Activated T-cell treated with anti-CD3 and anti-CD28 coated beads, Interleukin-2, amount 50 U/mL, for 4 hours (primary cell): ENCODE data around the gene CAMKMT. TPM values are rescaled to one million over a fixed set of nuclear protein-coding genes. Genes with fewer than 3 reads are reported as not detected.

ENCODE experiments used
- ATAC-seq, 2 donors: fragments of 200-7000 bp; cut with Tn5 transposase; one replicate each; pipeline ENCODE4 v1.10.0; 2021
- DNase-seq: peaks from one replicate; pipeline ENCODE4 v3.0.0-alpha.2; 2020
- H3K27me3 Mint-ChIP-seq: one replicate; pipeline ENCODE4 v1.8.0; 2021; ENCODE audit warnings: low read depth, mixed read lengths
- H3K36me3 Mint-ChIP-seq: one replicate; pipeline ENCODE4 v1.8.0; 2022; ENCODE audit warnings: mixed read lengths; ENCODE audit not compliant: insufficient read depth
- H3K4me1 Mint-ChIP-seq: one replicate; pipeline ENCODE4 v1.8.0; 2021; ENCODE audit warnings: low read depth, mixed read lengths
- H3K4me3 Mint-ChIP-seq: one replicate; pipeline ENCODE4 v1.8.0; 2021; ENCODE audit warnings: mild to moderate bottlenecking, moderate library complexity, mixed read lengths
- H3K9me3 Mint-ChIP-seq: one replicate; pipeline ENCODE4 v1.8.0; 2021; ENCODE audit warnings: mixed read lengths
- total RNA-seq, 3 donors: library from RNA; stranded (reverse); gene quantifications; one replicate each; pipeline ENCODE4 v1.2.1, GENCODE V29; 2021

CAMKMT gene
- total RNA-seq = 10 to 100 TPM in 1 of 3 donors, 1 to 10 TPM in 2; 9.5 to 12.3 (median 10.0) TPM

- H3K4me1 Mint-ChIP-seq = peaks cover 46% of the 10 kb centered on the region
- H3K36me3 Mint-ChIP-seq = peaks cover 13% of the 10 kb centered on the region
- H3K4me3 Mint-ChIP-seq = peak within 1 kb of the TSS; percentile 99
- peak; percentile 87 for ATAC-seq
- no peaks in the 10 kb centered on the region for H3K27me3 Mint-ChIP-seq
- peak; percentile 97 for DNase-seq
- H3K9me3 Mint-ChIP-seq = no peaks in the 10 kb centered on the region
These were observed at the start of gene CAMKMT, which contains the start of gene PREPL for GRCh38 chr2:44361330-44362206. CAMKMT (plus strand) TSS chr2:44361947. PREPL (minus strand) TSS chr2:44361494; CDS start chr2:44346342, 15,152 bp downstream.

- Mint-ChIP-seq H3K9me3 (peaks cover 26% of the 10 kb centered on the region), H3K36me3 (peaks cover 59% of the 10 kb centered on the region), H3K27me3 (no peaks in the 10 kb centered on the region), H3K4me3 (no peak overlapping the region), H3K4me1 (no peaks in the 10 kb centered on the region)
- DNase-seq (no peak), ATAC-seq (no peak)
These were observed 47.4 kb upstream of the CAMKMT start for GRCh38 chr2:44314362-44314761.

- no peak for ATAC-seq
- Mint-ChIP-seq H3K27me3 (no peaks in the 10 kb centered on the region), H3K36me3 (peaks cover 69% of the 10 kb centered on the region)
These were observed 45.8 kb upstream of the CAMKMT start for GRCh38 chr2:44315945-44316344.

GRCh38 chr2:44320832-44321231 is 40.9 kb upstream of the CAMKMT start:
- H3K9me3 Mint-ChIP-seq = no peaks in the 10 kb centered on the region
- H3K36me3 Mint-ChIP-seq = peaks cover 68% of the 10 kb centered on the region
- ATAC-seq (no peak), DNase-seq (no peak)
- H3K4me3 Mint-ChIP-seq = no peak overlapping the region
- no peaks in the 10 kb centered on the region for H3K27me3 Mint-ChIP-seq
- no peaks in the 10 kb centered on the region for H3K4me1 Mint-ChIP-seq

More at GRCh38 chr2:44315945-44316344, 45.8 kb upstream of the CAMKMT start:
- Mint-ChIP-seq H3K4me3 (no peak overlapping the region), H3K4me1 (no peaks in the 10 kb centered on the region), H3K9me3 (peaks cover 15% of the 10 kb centered on the region)
- DNase-seq = no peak

- no peak overlapping the region for H3K4me3 Mint-ChIP-seq
These were observed 40.4 kb upstream of the CAMKMT start for GRCh38 chr2:44321360-44321759.

GRCh38 chr2:44324971-44325426 is 36.7 kb upstream of the CAMKMT start:
- Mint-ChIP-seq H3K9me3 (no peaks in the 10 kb centered on the region), H3K27me3 (no peaks in the 10 kb centered on the region), H3K4me1 (no peaks in the 10 kb centered on the region), H3K4me3 (no peak overlapping the region), H3K36me3 (peaks cover 57% of the 10 kb centered on the region)
- DNase-seq (no peak), ATAC-seq (no peak)

More at GRCh38 chr2:44321360-44321759, 40.4 kb upstream of the CAMKMT start:
- Mint-ChIP-seq H3K9me3 (no peaks in the 10 kb centered on the region), H3K4me1 (no peaks in the 10 kb centered on the region), H3K27me3 (no peaks in the 10 kb centered on the region), H3K36me3 (peaks cover 64% of the 10 kb centered on the region)
- no peak for DNase-seq
- no peak for ATAC-seq

- Mint-ChIP-seq H3K27me3 (no peaks in the 10 kb centered on the region), H3K4me3 (no peak overlapping the region), H3K36me3 (peaks cover 53% of the 10 kb centered on the region), H3K9me3 (no peaks in the 10 kb centered on the region), H3K4me1 (no peaks in the 10 kb centered on the region)
- no peak for DNase-seq
- ATAC-seq = no peak
These were observed 35.9 kb upstream of the CAMKMT start for GRCh38 chr2:44325897-44326296.

GRCh38 chr2:44326548-44327264 is 35.0 kb upstream of the CAMKMT start:
- peaks cover 54% of the 10 kb centered on the region for H3K36me3 Mint-ChIP-seq
- DNase-seq (no peak), ATAC-seq (no peak)
- H3K9me3 Mint-ChIP-seq = no peaks in the 10 kb centered on the region
- H3K4me3 Mint-ChIP-seq = no peak overlapping the region
- no peaks in the 10 kb centered on the region for H3K4me1 Mint-ChIP-seq
- H3K27me3 Mint-ChIP-seq = no peaks in the 10 kb centered on the region

- Mint-ChIP-seq H3K27me3 (no peaks in the 10 kb centered on the region), H3K9me3 (no peaks in the 10 kb centered on the region), H3K4me1 (no peaks in the 10 kb centered on the region), H3K4me3 (no peak overlapping the region), H3K36me3 (peaks cover 49% of the 10 kb centered on the region)
- DNase-seq (no peak), ATAC-seq (no peak)
These were observed 33.0 kb upstream of the CAMKMT start for GRCh38 chr2:44328750-44329149.

GRCh38 chr2:44329343-44329742 is 32.4 kb upstream of the CAMKMT start:
- no peak overlapping the region for H3K4me3 Mint-ChIP-seq
- H3K9me3 Mint-ChIP-seq = no peaks in the 10 kb centered on the region
- H3K36me3 Mint-ChIP-seq = peaks cover 45% of the 10 kb centered on the region
- no peaks in the 10 kb centered on the region for H3K27me3 Mint-ChIP-seq
- ATAC-seq (no peak), DNase-seq (no peak)
- H3K4me1 Mint-ChIP-seq = no peaks in the 10 kb centered on the region

- Mint-ChIP-seq H3K4me1 (peaks cover 4% of the 10 kb centered on the region), H3K4me3 (no peak overlapping the region), H3K36me3 (peaks cover 42% of the 10 kb centered on the region), H3K9me3 (no peaks in the 10 kb centered on the region), H3K27me3 (no peaks in the 10 kb centered on the region)
- ATAC-seq = no peak
- no peak for DNase-seq
These were observed 30.9 kb upstream of the CAMKMT start for GRCh38 chr2:44330801-44331200.

- DNase-seq (no peak), ATAC-seq (no peak)
- Mint-ChIP-seq H3K4me1 (peaks cover 7% of the 10 kb centered on the region), H3K27me3 (no peaks in the 10 kb centered on the region), H3K36me3 (peaks cover 59% of the 10 kb centered on the region), H3K4me3 (no peak overlapping the region), H3K9me3 (peaks cover 3% of the 10 kb centered on the region)
These were observed 27.8 kb upstream of the CAMKMT start for GRCh38 chr2:44333994-44334393.

GRCh38 chr2:44335806-44336538 is 25.8 kb upstream of the CAMKMT start:
- Mint-ChIP-seq H3K27me3 (no peaks in the 10 kb centered on the region), H3K4me3 (no peak overlapping the region), H3K36me3 (peaks cover 59% of the 10 kb centered on the region), H3K4me1 (peaks cover 7% of the 10 kb centered on the region), H3K9me3 (peaks cover 3% of the 10 kb centered on the region)
- ATAC-seq (no peak), DNase-seq (no peak)

- Mint-ChIP-seq H3K36me3 (peaks cover 23% of the 10 kb centered on the region), H3K27me3 (no peaks in the 10 kb centered on the region), H3K4me3 (no peak overlapping the region), H3K4me1 (no peaks in the 10 kb centered on the region), H3K9me3 (no peaks in the 10 kb centered on the region)
- no peak for DNase-seq
- no peak for ATAC-seq
These were observed 18.9 kb upstream of the CAMKMT start for GRCh38 chr2:44342854-44343253.
